ENCODE results near the gene TOP1. TPM values are rescaled to one million over a fixed set of nuclear protein-coding genes. Genes with fewer than 3 reads are reported as not detected.

The TOP1 gene
- total and polyA plus RNA-seq, 5 donors from 2014 or later, result 9.2 to 50.0 (median 9.7) TPM

DNA sequence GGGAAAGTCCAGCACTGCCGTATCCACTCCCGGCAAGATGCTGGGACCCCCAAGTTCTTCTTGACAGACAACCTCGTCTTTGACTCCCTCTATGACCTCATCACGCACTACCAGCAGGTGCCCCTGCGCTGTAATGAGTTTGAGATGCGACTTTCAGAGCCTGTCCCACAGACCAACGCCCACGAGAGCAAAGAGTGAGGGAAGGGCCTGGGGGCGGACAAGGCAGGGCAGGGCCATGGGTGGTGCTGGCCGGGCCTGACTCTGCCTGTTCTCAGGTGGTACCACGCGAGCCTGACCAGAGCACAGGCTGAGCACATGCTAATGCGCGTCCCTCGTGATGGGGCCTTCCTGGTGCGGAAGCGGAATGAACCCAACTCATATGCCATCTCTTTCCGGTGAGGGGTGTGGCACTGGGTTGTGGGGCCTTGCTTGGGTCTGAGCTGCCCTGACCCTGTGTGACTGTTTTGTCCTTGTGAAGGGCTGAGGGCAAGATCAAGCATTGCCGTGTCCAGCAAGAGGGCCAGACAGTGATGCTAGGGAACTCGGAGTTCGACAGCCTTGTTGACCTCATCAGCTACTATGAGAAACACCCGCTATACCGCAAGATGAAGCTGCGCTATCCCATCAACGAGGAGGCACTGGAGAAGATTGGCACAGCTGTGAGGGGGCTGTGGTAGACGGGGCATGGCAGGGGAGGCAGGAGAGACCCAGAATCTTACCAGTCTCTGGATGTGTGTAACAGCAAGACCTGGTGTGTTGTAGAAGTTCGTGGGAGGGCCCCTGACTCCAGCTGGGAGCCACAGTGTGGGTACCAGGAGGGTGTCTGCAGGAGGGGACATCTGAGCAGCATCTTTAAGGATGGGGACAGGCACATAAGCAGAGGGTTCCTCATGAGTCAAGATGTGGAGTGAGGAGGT lies 137.8 kb downstream of the TOP1 start:
- Mint-ChIP-seq H3K36me3 (peaks cover 48% of the 10 kb centered on the region), H3K27me3 (no peaks in the 10 kb centered on the region), H3K4me3 (no peak overlapping the region), H3K4me1 (peaks cover 0 to 51% (median 15%) of the 10 kb centered on the region in 4 donors), H3K9me3 (no peaks in the 10 kb centered on the region), H3K27ac (peak overlapping the region; percentile 72 to 87 (median 75))
- peaks cover 98% of the 10 kb centered on the region for H3K36me3 ChIP-seq (ENCODE audit: control insufficient read depth, insufficient read depth, low read length)
- no peak overlapping the region for H3K4me3 ChIP-seq (ENCODE audit: low read depth, low read length)
- peaks cover 13% of the 10 kb centered on the region for H3K4me1 ChIP-seq (ENCODE audit: control insufficient read depth, insufficient read depth, low read length, poor library complexity, severe bottlenecking)
- no peaks in the 10 kb centered on the region for H3K27me3 ChIP-seq (ENCODE audit: control insufficient read depth, insufficient read depth, low read length)
- no peaks in the 10 kb centered on the region for H3K9me3 ChIP-seq (ENCODE audit: control insufficient read depth in 2 of 2, low read length in 2 of 2)
- H3K27ac ChIP-seq (ENCODE audit: insufficient read depth, low read length, poor library complexity, severe bottlenecking), result no peak overlapping the region
- ATAC-seq (ENCODE audit: low read depth in 2 of 2), result no peak
- DNase-seq, result no peak

DNA sequence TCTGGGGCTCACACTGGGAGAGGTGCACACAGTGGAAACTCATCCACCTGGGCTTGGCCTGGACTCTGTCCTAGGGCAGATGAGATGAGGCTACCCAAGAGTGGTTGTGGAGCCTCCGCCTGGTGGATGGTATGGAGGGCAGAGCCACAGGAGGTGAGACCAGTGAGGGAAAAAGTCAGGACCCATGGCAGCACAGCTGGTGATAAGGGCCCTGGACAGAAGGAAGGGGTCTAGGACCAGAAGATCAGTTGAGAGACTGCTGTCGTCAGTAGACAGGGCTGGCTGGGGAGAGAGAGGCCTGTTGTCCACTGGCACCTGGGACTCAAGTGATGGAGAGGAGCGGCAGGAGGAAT lies 138.5 kb downstream of the TOP1 start:
- Histone ChIP-seq H3K27ac (ENCODE audit: insufficient read depth, low read length, poor library complexity, severe bottlenecking) (no peak overlapping the region), H3K9me3 (ENCODE audit: control insufficient read depth in 2 of 2, low read length in 2 of 2) (no peaks in the 10 kb centered on the region), H3K4me1 (ENCODE audit: control insufficient read depth, insufficient read depth, low read length, poor library complexity, severe bottlenecking) (peaks cover 8% of the 10 kb centered on the region), H3K36me3 (ENCODE audit: control insufficient read depth, insufficient read depth, low read length) (peaks cover 99% of the 10 kb centered on the region), H3K27me3 (ENCODE audit: control insufficient read depth, insufficient read depth, low read length) (no peaks in the 10 kb centered on the region), H3K4me3 (ENCODE audit: low read depth, low read length) (no peak overlapping the region)
- DNase-seq (no peak), ATAC-seq (ENCODE audit: low read depth in 2 of 2) (no peak)
- H3K9me3 Mint-ChIP-seq, result no peaks in the 10 kb centered on the region
- peaks cover 0 to 51% (median 13%) of the 10 kb centered on the region in 4 donors for H3K4me1 Mint-ChIP-seq
- H3K4me3 Mint-ChIP-seq, result no peak overlapping the region
- H3K27ac Mint-ChIP-seq, result peak overlapping the region in 2 of 3 donors; percentile 74 to 87
- no peaks in the 10 kb centered on the region for H3K27me3 Mint-ChIP-seq
- H3K36me3 Mint-ChIP-seq, result peaks cover 53% of the 10 kb centered on the region

DNA sequence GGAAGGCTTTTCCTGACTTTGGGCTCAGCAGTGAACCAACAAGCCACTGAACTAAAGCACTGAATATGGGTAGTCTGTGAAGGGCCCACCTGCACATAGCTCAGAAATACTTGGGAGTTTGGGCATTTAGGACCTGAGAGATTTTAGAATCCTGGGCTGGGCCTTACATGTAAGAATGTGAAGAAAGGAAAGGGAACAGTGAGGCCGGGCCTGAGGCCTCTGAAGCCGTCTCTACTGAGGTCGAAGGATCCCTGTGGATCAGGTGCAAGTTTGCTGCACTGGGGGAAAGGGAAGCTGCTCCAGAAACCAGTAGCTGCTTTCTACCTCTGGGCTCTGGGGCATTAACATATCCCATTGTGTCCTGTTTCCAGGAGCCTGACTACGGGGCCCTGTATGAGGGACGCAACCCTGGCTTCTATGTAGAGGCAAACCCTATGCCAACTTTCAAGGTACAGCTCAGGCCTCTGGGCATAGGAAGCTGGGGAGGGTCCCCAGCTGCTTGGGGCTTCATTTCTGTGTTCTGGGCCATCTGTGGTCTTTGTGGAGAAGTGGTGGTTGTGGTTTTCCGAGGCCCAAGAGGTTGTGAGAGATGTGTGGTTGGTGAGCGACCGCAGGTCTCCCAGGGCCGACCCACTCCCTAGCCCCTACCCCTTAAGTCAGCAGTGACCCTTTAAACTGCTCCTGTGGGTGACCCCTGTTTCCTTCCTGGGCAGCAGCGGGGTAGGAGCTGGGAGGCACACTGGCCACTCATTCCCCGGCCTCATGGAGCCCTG lies 139.0 kb downstream of the TOP1 start:
- Histone ChIP-seq H3K36me3 (ENCODE audit: control insufficient read depth, insufficient read depth, low read length) (peaks cover 99% of the 10 kb centered on the region), H3K9me3 (ENCODE audit: control insufficient read depth in 2 of 2, low read length in 2 of 2) (no peaks in the 10 kb centered on the region), H3K27me3 (ENCODE audit: control insufficient read depth, insufficient read depth, low read length) (no peaks in the 10 kb centered on the region), H3K27ac (ENCODE audit: insufficient read depth, low read length, poor library complexity, severe bottlenecking) (peak overlapping the region; percentile 17), H3K4me3 (ENCODE audit: low read depth, low read length) (no peak overlapping the region), H3K4me1 (ENCODE audit: control insufficient read depth, insufficient read depth, low read length, poor library complexity, severe bottlenecking) (peaks cover 3% of the 10 kb centered on the region)
- no peak for DNase-seq
- H3K27me3 Mint-ChIP-seq, result no peaks in the 10 kb centered on the region
- peaks cover 0 to 45% (median 13%) of the 10 kb centered on the region in 4 donors for H3K4me1 Mint-ChIP-seq
- no peak for ATAC-seq (ENCODE audit: low read depth in 2 of 2)
- H3K36me3 Mint-ChIP-seq, result peaks cover 53% of the 10 kb centered on the region
- no peaks in the 10 kb centered on the region for H3K9me3 Mint-ChIP-seq
- peak overlapping the region; percentile 69 to 87 (median 74) for H3K27ac Mint-ChIP-seq
- no peak overlapping the region for H3K4me3 Mint-ChIP-seq

DNA sequence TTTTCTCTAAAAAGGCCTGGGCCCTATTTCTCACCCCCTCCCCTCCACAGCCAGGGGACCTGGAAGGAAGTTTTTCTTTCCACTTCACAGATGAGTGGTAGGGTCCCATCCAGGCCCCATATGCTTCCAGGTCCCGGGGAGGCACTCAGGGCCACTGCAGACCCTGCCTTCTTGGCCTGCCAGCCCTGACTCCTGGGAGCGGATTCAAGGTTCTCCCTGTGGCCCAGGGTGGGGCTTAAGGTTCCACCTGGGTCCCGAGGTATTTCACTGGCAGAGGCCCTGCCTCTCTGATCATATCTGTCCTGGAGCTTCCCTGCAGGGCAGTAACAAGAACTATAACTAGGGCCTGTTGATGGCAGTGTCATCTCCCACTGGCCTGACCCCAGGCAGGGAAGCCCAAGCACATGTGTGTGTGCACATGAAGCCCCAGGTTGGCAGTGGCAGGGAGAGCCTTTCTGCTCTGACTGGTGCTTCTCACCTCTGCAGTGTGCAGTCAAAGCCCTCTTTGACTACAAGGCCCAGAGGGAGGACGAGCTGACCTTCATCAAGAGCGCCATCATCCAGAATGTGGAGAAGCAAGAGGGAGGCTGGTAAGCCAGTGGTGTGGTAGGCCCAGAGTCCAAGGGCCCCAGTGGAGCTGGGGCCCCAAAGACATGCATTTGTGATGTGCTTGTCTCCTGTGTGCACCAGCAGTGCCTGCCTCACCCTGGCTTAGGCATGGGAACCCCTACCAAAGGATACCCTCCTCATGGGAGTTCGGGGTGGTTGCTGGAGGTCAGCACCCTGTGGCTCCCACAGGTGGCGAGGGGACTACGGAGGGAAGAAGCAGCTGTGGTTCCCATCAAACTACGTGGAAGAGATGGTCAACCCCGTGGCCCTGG lies 139.9 kb downstream of the TOP1 start:
- no peak overlapping the region for H3K4me3 ChIP-seq (ENCODE audit: low read depth, low read length)
- H3K4me1 ChIP-seq (ENCODE audit: control insufficient read depth, insufficient read depth, low read length, poor library complexity, severe bottlenecking), result no peaks in the 10 kb centered on the region
- peak overlapping the region in 2 of 3 donors; percentile 65 to 79 for H3K27ac Mint-ChIP-seq
- no peaks in the 10 kb centered on the region for H3K27me3 ChIP-seq (ENCODE audit: control insufficient read depth, insufficient read depth, low read length)
- H3K27ac ChIP-seq (ENCODE audit: insufficient read depth, low read length, poor library complexity, severe bottlenecking), result peak overlapping the region; percentile 17
- H3K9me3 Mint-ChIP-seq, result no peaks in the 10 kb centered on the region
- H3K4me1 Mint-ChIP-seq, result peaks cover 0 to 40% (median 15%) of the 10 kb centered on the region in 4 donors
- no peaks in the 10 kb centered on the region for H3K27me3 Mint-ChIP-seq
- ATAC-seq (ENCODE audit: low read depth in 2 of 2), result no peak
- no peaks in the 10 kb centered on the region for H3K9me3 ChIP-seq (ENCODE audit: control insufficient read depth in 2 of 2, low read length in 2 of 2)
- H3K4me3 Mint-ChIP-seq, result no peak overlapping the region
- DNase-seq, result no peak
- peaks cover 99% of the 10 kb centered on the region for H3K36me3 ChIP-seq (ENCODE audit: control insufficient read depth, insufficient read depth, low read length)
- peaks cover 60% of the 10 kb centered on the region for H3K36me3 Mint-ChIP-seq

DNA sequence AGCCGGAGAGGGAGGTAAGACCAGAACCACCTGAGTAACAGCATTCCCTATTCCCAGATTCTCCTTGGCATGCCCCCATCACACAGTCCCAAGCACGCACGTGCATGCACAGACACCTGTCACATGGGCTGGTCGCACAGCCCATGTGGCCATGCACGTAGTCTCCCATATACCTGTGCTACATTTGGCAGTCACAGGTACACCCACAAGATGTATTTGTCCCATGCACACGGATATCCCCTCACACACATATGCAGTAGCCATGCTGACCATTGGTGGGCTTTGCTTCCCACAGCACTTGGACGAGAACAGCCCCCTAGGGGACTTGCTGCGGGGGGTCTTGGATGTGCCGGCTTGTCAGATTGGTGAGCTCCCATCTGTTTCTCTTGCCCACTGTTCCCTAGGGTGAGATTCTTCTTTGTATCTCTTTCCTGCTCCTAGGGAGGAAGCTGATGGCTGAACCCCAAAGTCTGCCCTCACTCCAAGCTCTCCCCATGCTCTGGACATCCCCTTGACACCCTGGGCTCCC lies 140.6 kb downstream of the TOP1 start:
- Histone ChIP-seq H3K4me3 (ENCODE audit: low read depth, low read length) (no peak overlapping the region), H3K9me3 (ENCODE audit: control insufficient read depth in 2 of 2, low read length in 2 of 2) (no peaks in the 10 kb centered on the region), H3K36me3 (ENCODE audit: control insufficient read depth, insufficient read depth, low read length) (peaks cover 99% of the 10 kb centered on the region), H3K27ac (ENCODE audit: insufficient read depth, low read length, poor library complexity, severe bottlenecking) (no peak overlapping the region), H3K4me1 (ENCODE audit: control insufficient read depth, insufficient read depth, low read length, poor library complexity, severe bottlenecking) (no peaks in the 10 kb centered on the region), H3K27me3 (ENCODE audit: control insufficient read depth, insufficient read depth, low read length) (no peaks in the 10 kb centered on the region)
- Mint-ChIP-seq H3K27ac (peak overlapping the region; percentile 56 to 73 (median 65)), H3K36me3 (peaks cover 57% of the 10 kb centered on the region), H3K4me3 (no peak overlapping the region), H3K9me3 (no peaks in the 10 kb centered on the region), H3K27me3 (no peaks in the 10 kb centered on the region), H3K4me1 (peaks cover 0 to 34% (median 15%) of the 10 kb centered on the region in 4 donors)
- DNase-seq (no peak), ATAC-seq (ENCODE audit: low read depth in 2 of 2) (no peak)

DNA sequence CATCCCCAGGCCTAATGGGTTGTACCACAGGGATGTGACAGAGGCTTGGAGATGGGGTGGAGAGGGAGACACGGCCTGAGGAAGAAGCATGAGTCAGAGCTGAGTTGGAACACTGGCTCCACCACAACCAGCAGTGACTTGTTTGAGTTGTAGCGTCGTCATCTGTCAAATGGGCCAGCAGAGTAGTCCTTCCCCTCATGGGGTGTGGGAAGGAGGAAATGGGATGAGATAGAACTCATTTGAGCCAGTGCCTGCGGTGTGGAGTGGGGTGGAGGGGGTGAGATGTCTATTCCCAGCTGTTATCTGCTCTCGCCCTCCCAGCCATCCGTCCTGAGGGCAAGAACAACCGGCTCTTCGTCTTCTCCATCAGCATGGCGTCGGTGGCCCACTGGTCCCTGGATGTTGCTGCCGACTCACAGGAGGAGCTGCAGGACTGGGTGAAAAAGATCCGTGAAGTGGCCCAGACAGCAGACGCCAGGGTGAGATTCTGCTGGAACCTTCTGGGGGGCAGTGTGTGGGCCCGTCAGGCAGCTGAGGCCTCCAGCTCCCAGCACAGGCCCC lies 141.2 kb downstream of the TOP1 start:
- H3K36me3 Mint-ChIP-seq, result peaks cover 59% of the 10 kb centered on the region
- peaks cover 0 to 33% (median 13%) of the 10 kb centered on the region in 4 donors for H3K4me1 Mint-ChIP-seq
- DNase-seq, result peak in 1 of 3 donors; percentile 1

More for the DNA sequence above, 141.2 kb downstream of the TOP1 start:
- Histone ChIP-seq H3K36me3 (ENCODE audit: control insufficient read depth, insufficient read depth, low read length) (peaks cover 99% of the 10 kb centered on the region), H3K9me3 (ENCODE audit: control insufficient read depth in 2 of 2, low read length in 2 of 2) (no peaks in the 10 kb centered on the region), H3K27me3 (ENCODE audit: control insufficient read depth, insufficient read depth, low read length) (no peaks in the 10 kb centered on the region), H3K4me1 (ENCODE audit: control insufficient read depth, insufficient read depth, low read length, poor library complexity, severe bottlenecking) (no peaks in the 10 kb centered on the region), H3K27ac (ENCODE audit: insufficient read depth, low read length, poor library complexity, severe bottlenecking) (no peak overlapping the region), H3K4me3 (ENCODE audit: low read depth, low read length) (no peak overlapping the region)
- H3K27me3 Mint-ChIP-seq, result no peaks in the 10 kb centered on the region
- ATAC-seq (ENCODE audit: low read depth in 2 of 2), result no peak
- no peak overlapping the region for H3K4me3 Mint-ChIP-seq
- H3K27ac Mint-ChIP-seq, result peak overlapping the region in 1 of 3 donors; percentile 90
- H3K9me3 Mint-ChIP-seq, result no peaks in the 10 kb centered on the region

All from CD4-positive, CD25-positive, alpha-beta regulatory T cell (primary cell).